Vagina (tissue), 2 donors: ENCODE measurements around the gene CCDC8.

ENCODE experiments used
- CTCF ChIP-seq, 3 experiments: fragments of 450-650 bp in 2 of 3; fragments of 200-600 bp in 1 of 3; sonication (generic) in 1 of 3; IDR thresholded peaks; one replicate each; pipeline ENCODE4 v1.5.1; 2017 to 2019; ENCODE audit warnings: antibody characterized with exemption in 3 of 3, mild to moderate bottlenecking in 2 of 3, moderate library complexity in 2 of 3
- POLR2A ChIP-seq, 2 donors: fragments of 450-650 bp; IDR thresholded peaks; one replicate each; pipeline ENCODE4 v1.6.1; 2017; ENCODE audit warnings: antibody characterized with exemption in 2 of 2, mild to moderate bottlenecking in 2 of 2, moderate library complexity in 2 of 2

- TF ChIP-seq CTCF (IDR thresholded peaks at IDR 0.05): no peak
- no peak for TF ChIP-seq POLR2A (IDR thresholded peaks at IDR 0.05)
These were observed 30.1 kb downstream of the CCDC8 start for GRCh38 chr19:46383171-46383815.
